Chondrocyte (in vitro differentiated cells): ENCODE data around the gene SNRPN. TPM values are rescaled to one million over a fixed set of nuclear protein-coding genes. Genes with fewer than 3 reads are reported as not detected.

Experiments used
- DNase-seq: peaks from one replicate; pipeline ENCODE4 v3.0.0; 2021; ENCODE audit warnings: mixed read lengths, low spot score
- H3K27ac Mint-ChIP-seq: one replicate; pipeline ENCODE4 v1.8.0; 2021; ENCODE audit warnings: mild to moderate bottlenecking, moderate library complexity, mixed read lengths; ENCODE audit not compliant: unreplicated experiment
- H3K27me3 Mint-ChIP-seq: 2 replicates; pipeline ENCODE4 v1.8.0; 2021; ENCODE audit warnings: low read depth, mixed read lengths
- H3K36me3 Mint-ChIP-seq: 2 replicates; pipeline ENCODE4 v1.8.0; 2021; ENCODE audit warnings: low read depth, mixed read lengths
- H3K4me1 Mint-ChIP-seq: 2 replicates; pipeline ENCODE4 v1.8.0; 2021; ENCODE audit warnings: low read depth, mild to moderate bottlenecking, mixed read lengths
- H3K4me3 Mint-ChIP-seq: one replicate; pipeline ENCODE4 v1.8.0; 2021; ENCODE audit warnings: mild to moderate bottlenecking, moderate library complexity, mixed read lengths; ENCODE audit not compliant: unreplicated experiment
- H3K9me3 Mint-ChIP-seq: 2 replicates; pipeline ENCODE4 v1.8.0; 2021; ENCODE audit warnings: low read depth, mixed read lengths
- total RNA-seq: library from RNA; stranded (reverse); gene quantifications from 3 replicates; pipeline ENCODE4 v1.2.1, GENCODE V29; 2021
- TF ChIP-seq, protein P1 (sequence below): fragments of 200-600 bp; sonication (generic); IDR thresholded peaks from 2 replicates; pipeline ENCODE4 v1.5.0; 2021; ENCODE audit warnings: antibody characterized with exemption, mild to moderate bottlenecking, moderate library complexity

SNRPN gene
- total RNA-seq, 1 donor from 2014 or later = 99.5 TPM

DNA sequence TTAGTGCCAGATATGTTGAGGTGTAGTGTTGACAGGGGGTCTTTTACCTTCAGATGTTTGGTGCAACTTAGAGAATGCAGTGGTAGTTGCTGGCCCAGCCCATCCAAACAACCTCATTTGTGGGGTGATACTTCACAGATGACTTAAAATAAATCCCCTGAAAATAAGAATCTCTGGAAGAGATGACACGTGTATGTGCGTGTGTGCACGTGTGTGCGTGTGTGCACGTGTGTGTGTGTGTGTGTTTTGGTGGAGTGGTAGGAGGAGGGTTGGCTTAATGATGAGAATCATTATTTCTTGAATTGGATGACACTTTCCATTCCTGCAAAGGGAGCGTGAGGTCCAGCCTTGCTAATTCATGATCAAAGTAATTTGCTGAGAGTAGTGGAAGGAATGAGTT is 31.9 kb downstream of the SNRPN start:
- no peak overlapping the region for H3K27ac Mint-ChIP-seq
- TF ChIP-seq, protein P1, sequence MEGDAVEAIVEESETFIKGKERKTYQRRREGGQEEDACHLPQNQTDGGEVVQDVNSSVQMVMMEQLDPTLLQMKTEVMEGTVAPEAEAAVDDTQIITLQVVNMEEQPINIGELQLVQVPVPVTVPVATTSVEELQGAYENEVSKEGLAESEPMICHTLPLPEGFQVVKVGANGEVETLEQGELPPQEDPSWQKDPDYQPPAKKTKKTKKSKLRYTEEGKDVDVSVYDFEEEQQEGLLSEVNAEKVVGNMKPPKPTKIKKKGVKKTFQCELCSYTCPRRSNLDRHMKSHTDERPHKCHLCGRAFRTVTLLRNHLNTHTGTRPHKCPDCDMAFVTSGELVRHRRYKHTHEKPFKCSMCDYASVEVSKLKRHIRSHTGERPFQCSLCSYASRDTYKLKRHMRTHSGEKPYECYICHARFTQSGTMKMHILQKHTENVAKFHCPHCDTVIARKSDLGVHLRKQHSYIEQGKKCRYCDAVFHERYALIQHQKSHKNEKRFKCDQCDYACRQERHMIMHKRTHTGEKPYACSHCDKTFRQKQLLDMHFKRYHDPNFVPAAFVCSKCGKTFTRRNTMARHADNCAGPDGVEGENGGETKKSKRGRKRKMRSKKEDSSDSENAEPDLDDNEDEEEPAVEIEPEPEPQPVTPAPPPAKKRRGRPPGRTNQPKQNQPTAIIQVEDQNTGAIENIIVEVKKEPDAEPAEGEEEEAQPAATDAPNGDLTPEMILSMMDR = no peak
- peaks cover 5% of the 10 kb centered on the region for H3K4me1 Mint-ChIP-seq
- H3K4me3 Mint-ChIP-seq = no peak overlapping the region
- H3K27me3 Mint-ChIP-seq = no peaks in the 10 kb centered on the region
- H3K9me3 Mint-ChIP-seq = peaks cover 31% of the 10 kb centered on the region
- no peak for DNase-seq
- peaks cover 11% of the 10 kb centered on the region for H3K36me3 Mint-ChIP-seq

- Mint-ChIP-seq H3K27me3 (no peaks in the 10 kb centered on the region), H3K9me3 (peaks cover 62% of the 10 kb centered on the region), H3K36me3 (peaks cover 28% of the 10 kb centered on the region), H3K27ac (no peak overlapping the region), H3K4me1 (no peaks in the 10 kb centered on the region), H3K4me3 (no peak overlapping the region)
- TF ChIP-seq, protein P1 = no peak
- no peak for DNase-seq
Observed at GRCh38 chr15:25019434-25019833, 64.6 kb downstream of the SNRPN start.

- peaks cover 31% of the 10 kb centered on the region for H3K36me3 Mint-ChIP-seq
- no peaks in the 10 kb centered on the region for H3K27me3 Mint-ChIP-seq
- peaks cover 60% of the 10 kb centered on the region for H3K9me3 Mint-ChIP-seq
- no peaks in the 10 kb centered on the region for H3K4me1 Mint-ChIP-seq
- TF ChIP-seq, protein P1 = no peak
- DNase-seq = no peak
- no peak overlapping the region for H3K27ac Mint-ChIP-seq
- no peak overlapping the region for H3K4me3 Mint-ChIP-seq
Observed at GRCh38 chr15:25022233-25022632, 67.4 kb downstream of the SNRPN start.

Other genes starting within 250 kb of the SNRPN start
- gene SNURF, start within 50 bp of the SNRPN start, total RNA-seq = 15.3 to 19.5 TPM (median 17.8 TPM) in 3 replicates